GM18498 (cell line): ENCODE measurements around the gene PIM3.

ENCODE experiments used
- ATAC-seq: cut with Tn5 transposase; IDR thresholded peaks from one replicate; pipeline ENCODE4 v1.9.1; 2021; ENCODE audit warnings: mild to moderate bottlenecking, moderate library complexity; ENCODE audit not compliant: unreplicated experiment

PIM3 gene

GRCh38 chr22:49954991-49955580 is 5.5 kb upstream of the PIM3 start:
- ATAC-seq: no peak

- no peak for ATAC-seq
Measured at GRCh38 chr22:49955581-49956417, 4.8 kb upstream of the PIM3 start.

- ATAC-seq: no peak
Measured at GRCh38 chr22:49956418-49956770, 4.2 kb upstream of the PIM3 start.

GRCh38 chr22:49956914-49957825 is 3.4 kb upstream of the PIM3 start:
- ATAC-seq: no peak

GRCh38 chr22:49957826-49958365 is 2.7 kb upstream of the PIM3 start:
- ATAC-seq: no peak

GRCh38 chr22:49958366-49958921 is 2.1 kb upstream of the PIM3 start:
- no peak for ATAC-seq

- ATAC-seq: no peak
Measured at GRCh38 chr22:49958931-49959781, 1.4 kb upstream of the PIM3 start.

GRCh38 chr22:49959782-49960158 is 802 bp upstream of the PIM3 start:
- no peak for ATAC-seq

GRCh38 chr22:49961005-49961600 is 531 bp downstream of the PIM3 start:
- ATAC-seq: peak; percentile 0

GRCh38 chr22:49961601-49962011 is 1.0 kb downstream of the PIM3 start:
- ATAC-seq: no peak

GRCh38 chr22:49962012-49962750 is 1.6 kb downstream of the PIM3 start:
- ATAC-seq: no peak

GRCh38 chr22:49962751-49963646 is 2.4 kb downstream of the PIM3 start:
- ATAC-seq: no peak

- no peak for ATAC-seq
Measured at GRCh38 chr22:49963647-49964026, 3.1 kb downstream of the PIM3 start.

- ATAC-seq: no peak
Measured at GRCh38 chr22:49964136-49965090, 3.8 kb downstream of the PIM3 start.

- ATAC-seq: no peak
Measured at GRCh38 chr22:49965091-49966040, 4.8 kb downstream of the PIM3 start.
